C4-2B (cell line): ENCODE data around the gene CHRNA1.

ENCODE experiments used
- H3K27ac ChIP-seq: fragments of 450-650 bp; 2 replicates; pipeline ENCODE4 v1.5.1; 2017
- ZFX ChIP-seq: fragments of 450-650 bp; IDR thresholded peaks from 2 replicates; pipeline ENCODE4 v1.6.1; 2017
- TF ChIP-seq, protein P1 (sequence below): fragments of 450-650 bp; conservative IDR thresholded peaks from 2 replicates; pipeline ENCODE4 v1.5.1; 2017; ENCODE audit warnings: mild to moderate bottlenecking

CHRNA1 gene

DNA sequence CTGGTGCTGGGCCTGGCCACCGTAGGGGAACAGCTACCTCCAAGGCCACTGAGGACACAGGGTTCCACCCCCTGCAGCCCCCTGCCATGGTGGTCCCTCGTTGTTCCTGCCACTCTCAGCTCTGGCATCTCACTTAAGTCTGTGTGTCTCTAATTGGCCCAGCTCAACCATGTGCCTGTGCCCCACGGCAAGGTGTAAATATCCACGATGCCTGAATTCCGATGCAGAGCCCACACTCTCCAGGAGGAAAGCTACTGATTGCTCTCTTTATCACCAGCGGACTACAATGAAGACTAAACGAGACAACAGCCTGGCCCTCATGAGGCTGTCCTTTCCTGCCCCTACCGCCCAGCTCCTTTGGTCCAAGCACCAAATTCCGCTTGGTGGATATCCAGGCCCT is 17.0 kb upstream of the CHRNA1 start:
- H3K27ac ChIP-seq: no peak overlapping the region
- TF ChIP-seq, protein P1, sequence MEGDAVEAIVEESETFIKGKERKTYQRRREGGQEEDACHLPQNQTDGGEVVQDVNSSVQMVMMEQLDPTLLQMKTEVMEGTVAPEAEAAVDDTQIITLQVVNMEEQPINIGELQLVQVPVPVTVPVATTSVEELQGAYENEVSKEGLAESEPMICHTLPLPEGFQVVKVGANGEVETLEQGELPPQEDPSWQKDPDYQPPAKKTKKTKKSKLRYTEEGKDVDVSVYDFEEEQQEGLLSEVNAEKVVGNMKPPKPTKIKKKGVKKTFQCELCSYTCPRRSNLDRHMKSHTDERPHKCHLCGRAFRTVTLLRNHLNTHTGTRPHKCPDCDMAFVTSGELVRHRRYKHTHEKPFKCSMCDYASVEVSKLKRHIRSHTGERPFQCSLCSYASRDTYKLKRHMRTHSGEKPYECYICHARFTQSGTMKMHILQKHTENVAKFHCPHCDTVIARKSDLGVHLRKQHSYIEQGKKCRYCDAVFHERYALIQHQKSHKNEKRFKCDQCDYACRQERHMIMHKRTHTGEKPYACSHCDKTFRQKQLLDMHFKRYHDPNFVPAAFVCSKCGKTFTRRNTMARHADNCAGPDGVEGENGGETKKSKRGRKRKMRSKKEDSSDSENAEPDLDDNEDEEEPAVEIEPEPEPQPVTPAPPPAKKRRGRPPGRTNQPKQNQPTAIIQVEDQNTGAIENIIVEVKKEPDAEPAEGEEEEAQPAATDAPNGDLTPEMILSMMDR: no peak
- no peak for TF ChIP-seq ZFX

DNA sequence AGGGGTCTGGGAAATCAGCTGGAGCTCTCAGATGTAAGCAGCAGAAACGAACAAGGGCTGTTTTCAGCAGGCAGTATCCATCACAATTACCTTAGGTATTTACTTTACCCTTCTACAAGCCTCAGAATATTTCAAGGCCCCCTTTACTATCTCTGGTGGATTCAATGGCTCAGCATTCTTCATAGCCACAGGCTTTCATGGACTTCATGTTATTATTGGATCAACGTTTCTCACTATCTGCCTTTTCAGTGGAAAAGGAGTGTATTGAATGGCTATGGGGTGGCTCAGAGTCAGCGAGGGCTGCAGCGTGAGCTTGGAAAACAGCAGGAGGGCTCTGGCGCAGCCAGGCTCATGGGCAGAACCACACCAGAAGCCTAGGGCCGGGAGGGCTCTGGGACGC is 16.6 kb upstream of the CHRNA1 start:
- TF ChIP-seq, protein P1: no peak
- no peak overlapping the region for H3K27ac ChIP-seq

DNA sequence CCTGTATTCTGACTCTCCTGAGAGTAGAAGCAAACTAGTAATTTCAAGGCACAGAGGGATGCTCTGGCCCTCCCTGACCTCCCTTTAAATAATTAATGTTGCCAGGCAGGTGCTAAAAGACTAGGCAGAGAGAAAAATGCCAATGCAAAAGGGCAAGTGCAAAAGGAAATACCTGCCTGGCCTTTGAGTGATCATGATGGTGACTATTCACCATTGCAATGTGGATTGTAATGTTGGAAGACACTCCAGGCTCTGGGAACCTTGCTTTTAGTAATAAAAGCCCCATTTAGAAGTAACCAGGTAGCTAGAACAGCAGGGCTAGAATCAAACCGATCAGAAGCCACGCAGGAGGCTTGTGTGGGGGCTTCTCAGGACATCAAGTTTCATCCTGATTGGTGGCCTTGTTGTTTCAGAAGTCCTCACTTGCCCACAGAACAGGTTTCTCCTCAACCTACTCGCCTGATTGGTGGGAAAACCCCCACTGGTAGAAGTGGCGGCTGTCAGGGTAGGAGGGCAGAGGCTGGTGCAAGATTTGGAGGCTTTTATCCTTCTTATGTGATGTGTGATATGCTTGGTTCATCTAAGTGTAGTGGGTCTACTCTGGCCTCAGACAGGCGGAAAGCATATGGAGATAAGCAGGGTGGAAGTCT is 16.0 kb upstream of the CHRNA1 start:
- no peak for TF ChIP-seq ZFX
- TF ChIP-seq, protein P1: no peak
- H3K27ac ChIP-seq: no peak overlapping the region

DNA sequence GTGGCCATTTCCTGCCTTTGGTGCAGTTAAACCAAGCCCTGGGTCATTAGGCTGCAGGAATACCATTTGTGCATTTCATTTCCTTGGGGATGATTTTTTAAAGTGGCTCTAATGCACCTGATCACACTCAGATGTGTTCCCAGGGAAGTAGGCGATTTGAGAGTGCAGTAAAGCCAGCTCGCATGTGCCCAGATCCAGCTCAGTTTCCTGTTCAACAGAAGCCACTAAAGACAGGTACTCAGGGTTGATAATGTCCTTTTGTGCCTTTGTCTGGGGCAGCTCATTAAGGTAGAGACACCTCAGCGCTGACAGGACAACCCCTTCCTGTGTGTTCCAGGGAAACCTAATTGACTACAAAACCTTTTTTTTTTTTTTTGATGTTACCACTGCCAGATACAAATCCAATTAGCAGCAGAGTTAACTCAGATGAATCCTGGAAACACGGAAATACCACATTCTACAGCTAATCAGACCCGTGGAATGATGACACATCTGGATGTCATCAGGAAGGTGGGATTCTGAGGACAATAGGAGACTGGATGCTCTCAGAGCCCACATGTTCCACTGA is 15.2 kb upstream of the CHRNA1 start:
- no peak overlapping the region for H3K27ac ChIP-seq
- TF ChIP-seq ZFX: no peak
- TF ChIP-seq, protein P1: no peak

DNA sequence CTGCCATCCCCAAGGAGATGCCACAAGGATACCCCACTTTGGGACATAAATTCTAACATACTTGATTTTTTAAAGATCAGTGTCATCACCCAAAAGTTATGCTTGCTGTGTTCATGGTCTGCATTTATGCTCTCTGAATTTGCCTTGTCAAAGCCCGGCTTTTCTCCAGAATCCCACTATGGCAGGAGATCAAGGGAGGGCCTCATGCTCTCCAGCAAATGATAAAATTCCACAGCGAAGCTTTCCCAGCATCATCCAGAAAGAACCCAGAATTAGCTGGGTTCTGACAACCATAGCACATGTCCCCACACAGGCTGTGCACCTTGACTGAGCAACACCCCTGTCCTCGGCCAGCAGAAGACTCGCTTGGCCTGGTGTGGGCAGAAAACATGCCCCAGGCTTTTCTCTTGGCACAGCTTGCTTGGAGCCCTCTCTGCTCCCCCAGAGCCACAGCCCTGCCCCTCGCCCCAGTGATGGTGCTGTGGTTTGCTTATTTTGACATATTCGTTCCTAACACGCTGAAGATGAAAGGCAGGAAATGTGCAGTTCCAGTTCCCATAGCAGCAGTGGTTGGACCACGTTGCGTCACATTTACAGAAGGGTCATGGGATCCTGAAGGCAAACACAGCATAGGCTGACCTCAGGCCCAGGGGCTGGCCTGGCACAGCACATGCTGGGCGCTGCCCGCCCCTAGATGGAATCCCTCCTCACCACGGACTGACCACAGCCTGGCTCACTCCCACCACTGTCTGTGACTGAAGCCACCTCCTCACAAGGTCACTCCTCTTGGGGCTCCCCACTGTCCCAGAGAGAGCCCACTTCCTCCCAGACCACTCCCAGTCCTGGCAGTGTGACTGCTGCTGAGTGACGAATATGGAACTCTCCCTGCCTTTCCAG is 14.1 kb upstream of the CHRNA1 start:
- no peak overlapping the region for H3K27ac ChIP-seq
- no peak for TF ChIP-seq ZFX
- TF ChIP-seq, protein P1: no peak

DNA sequence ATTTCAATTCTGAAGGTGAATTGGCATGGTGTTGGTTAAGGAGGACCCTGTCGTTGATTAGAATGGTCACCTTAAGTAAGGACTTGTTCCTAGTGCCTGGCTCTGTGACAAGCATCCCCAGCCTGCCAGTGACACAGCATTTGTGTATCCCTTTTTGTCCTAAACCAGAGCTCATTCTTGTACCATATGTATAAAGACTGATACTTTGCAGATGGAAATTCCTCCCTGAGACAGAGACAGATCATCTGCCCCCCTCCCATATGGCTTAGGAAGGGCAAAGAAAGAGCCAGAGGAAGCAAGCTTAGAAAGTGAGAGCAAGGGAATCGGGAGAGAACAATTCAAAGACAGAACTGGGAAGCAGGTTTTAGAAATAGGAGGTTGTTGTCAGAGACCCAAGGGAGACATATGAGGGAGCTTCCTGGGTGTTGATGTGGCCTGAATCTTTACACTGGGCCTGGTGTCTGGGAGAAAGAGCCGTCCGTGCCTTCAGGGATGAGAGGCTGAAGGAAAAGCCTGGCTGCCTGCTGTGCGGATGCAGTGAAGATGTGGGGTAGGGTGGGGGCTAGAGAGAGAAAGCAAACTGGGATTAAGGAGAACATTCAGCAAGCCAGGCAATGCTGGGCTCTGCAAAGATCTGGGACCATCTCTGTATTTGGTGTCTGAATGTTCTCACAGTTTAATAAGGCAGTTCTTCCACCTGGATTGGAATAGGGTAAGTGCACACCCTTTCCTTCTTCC is 13.2 kb upstream of the CHRNA1 start:
- no peak overlapping the region for H3K27ac ChIP-seq
- TF ChIP-seq, protein P1: no peak
- TF ChIP-seq ZFX: no peak
